ENCODE measurements around the gene RFX3.

The RFX3 gene

DNA sequence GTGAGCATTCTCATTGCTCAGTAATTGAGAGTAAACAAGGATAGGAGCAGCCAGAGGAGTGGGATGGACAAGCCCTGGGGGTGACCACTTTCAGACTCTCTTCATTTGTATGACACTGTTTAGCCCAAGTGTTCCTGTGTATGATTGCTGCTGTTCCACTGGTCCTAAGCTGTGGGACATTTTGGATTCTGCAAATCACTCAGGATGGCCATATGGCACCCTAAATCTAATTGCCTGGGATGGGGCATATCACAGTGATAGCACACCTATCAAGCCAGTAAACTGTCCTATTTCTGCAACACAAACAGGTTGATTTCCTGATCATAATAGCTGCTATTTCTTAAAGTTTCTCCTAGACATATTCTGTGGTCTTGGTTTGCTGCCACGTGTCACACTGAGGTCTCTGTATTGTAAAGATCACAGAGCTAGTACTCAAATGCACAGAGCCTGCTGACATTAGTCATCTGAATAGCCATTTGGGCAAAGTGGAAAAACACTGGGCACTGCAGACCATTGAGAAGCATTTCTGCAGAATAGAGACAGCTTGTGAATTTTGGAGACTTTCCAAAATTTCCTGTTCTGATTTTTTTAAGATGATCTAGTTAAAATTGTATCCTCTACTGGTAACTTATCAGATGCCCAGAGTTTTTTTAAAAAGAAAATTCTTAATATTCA is 320.2 kb downstream of the RFX3 start:
- DNase-seq (ENCODE audit: low read depth), result no peak

DNA sequence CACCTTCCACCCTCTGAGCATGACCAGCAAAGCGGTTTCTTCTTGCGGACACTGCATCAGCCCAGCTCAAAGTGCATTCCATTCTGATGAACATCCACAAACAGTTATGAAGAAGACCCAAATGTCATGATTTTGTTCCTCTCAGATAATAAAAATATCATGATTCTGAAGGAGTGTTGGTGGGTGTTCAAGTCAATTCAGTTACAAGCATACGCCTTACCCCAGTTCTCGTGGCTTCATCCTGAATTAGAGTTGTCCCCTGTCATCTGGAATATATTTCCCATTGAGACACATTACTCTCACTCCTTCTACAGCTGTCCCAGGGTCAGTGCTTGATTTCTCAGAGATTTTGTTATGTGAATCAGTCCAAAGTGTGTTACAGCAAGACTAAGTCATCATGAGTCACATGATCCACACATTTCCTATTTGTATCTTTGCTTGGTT is 325.4 kb downstream of the RFX3 start:
- no peak for DNase-seq (ENCODE audit: low read depth)

DNA sequence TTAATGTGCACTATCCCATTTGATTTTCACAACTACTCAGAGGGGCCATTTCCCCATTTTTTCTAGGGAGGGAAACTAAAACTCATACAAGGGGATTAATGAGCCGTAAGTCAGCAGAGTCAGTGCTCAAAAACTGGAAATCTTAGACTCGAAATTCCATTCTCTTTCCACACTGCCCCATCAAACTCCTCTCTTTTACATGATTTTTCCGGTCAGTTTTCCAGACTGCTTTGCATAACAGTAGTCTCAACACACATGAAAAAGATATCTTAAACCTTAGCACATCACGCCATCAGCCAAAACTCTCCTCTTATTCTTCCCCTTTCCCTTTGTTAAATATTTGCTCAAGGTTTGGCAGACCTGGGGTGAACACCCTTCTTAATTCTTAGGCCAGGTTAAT is 332.0 kb downstream of the RFX3 start:
- no peak for DNase-seq (ENCODE audit: low read depth)

DNA sequence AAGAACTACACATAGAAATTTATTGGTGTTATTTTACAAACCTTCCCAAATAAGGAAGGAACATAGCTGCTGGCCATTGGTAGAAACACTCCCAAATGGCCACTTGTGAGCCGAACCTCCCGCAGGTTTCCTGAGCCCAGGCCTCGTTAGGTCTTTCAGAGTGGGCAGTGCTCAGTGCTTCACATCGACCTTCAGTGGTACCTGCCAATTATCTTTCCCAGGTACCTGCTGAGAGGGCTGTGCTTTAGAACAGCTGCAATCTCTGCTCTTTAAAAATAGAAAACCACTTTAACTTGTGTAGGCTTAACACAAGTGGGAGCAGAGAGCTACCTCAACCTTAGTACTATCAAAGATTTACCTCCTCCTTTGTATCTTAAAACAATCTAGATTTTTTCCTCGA is 334.1 kb downstream of the RFX3 start:
- no peak for DNase-seq (ENCODE audit: low read depth)

DNA sequence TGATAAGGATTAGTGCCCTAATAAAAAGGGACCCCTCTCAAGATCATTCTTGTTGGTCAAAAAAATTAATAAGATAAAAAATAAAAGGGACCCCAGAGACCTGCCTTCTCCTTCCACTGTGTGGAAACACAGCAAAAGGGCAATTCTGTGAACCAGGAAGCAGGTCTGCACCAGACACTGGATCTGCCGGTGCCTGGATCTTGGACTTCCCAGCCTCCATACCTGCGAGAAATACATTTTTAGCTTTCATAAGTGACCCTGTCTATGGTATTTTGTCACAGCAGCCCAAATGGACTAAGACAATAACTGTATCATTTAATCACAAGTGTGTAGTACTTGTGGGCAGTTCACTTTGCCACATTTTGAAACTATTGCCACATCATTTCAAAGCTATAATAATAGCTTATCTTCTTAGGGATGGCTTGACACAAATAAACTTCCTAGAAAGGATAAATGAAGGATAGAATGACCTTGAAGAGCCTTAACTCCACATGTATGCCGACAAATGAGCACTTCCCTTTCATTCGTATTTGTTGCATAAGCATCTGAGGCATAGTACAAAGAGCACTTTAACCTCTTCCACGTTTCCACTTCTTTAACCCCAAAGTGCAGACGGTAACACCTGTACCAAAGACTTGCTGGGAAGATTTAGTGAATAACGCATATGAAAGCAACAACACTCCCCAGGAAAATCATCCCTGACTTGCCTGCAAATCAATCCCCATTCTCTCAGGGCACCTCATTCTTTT is 336.5 kb downstream of the RFX3 start:
- DNase-seq (ENCODE audit: low read depth), result no peak

DNA sequence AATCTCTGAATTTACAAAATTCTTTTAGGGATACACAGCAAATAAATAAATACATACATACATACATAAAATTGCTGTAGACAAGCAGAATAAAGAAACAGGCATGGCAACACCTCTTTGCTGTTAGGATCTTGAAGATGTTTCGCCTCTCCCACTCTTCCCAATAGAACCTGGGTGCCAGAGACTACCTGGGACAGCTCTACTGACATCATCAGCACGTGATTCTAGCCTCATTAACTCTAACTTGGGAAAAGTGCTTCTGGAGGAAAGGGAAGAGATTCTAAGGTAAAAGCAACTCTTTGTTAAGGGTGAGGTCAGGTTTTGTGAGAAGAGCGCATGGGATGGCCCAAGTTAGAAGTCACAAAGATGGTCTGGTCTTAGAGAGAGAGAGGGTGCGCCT is 339.1 kb downstream of the RFX3 start:
- DNase-seq (ENCODE audit: low read depth), result no peak

DNA sequence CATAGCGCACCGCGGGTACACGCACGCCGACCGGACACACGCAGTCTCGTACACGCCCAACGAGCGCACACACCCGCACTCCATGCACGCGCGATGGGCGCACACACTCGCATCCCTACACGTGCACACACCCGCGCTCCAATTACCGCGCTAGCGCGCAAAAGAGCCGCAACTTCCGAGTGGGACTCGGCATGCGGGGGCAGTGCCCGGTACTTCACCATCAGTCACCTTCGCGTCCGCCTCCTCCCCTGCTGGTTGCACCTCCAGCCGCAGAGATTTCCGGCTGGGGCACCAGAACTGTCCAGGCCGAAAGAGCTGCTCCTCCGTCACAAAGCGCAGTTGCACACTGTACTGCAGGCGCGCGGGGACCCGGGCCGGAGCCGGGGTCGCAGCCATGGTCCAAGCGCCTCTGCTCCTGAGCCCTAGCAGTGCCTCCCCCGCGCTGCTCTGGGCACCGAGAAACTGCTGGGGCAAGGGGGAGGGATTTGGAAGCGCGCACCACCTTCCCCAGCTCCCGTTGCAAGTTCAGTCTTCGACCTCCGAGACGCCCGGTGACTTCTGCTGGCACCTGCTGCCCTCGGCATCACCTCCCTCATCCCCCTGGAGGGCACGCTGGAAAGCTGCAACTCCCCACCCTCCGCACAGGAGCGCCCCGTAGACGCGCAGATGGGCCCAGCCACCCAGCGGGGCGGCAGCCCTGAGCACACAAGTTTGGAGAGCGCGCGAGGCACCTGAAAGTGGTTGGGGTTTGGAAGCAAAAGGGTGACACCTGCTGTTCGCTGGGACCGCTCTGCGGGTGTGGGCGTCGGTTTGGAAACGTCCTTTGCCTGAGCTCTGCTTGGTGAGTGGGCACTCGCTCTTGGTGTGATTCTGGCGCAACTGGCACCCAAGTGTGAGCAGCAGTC is 344.5 kb downstream of the RFX3 start:
- DNase-seq (ENCODE audit: low read depth), result no peak

DNA sequence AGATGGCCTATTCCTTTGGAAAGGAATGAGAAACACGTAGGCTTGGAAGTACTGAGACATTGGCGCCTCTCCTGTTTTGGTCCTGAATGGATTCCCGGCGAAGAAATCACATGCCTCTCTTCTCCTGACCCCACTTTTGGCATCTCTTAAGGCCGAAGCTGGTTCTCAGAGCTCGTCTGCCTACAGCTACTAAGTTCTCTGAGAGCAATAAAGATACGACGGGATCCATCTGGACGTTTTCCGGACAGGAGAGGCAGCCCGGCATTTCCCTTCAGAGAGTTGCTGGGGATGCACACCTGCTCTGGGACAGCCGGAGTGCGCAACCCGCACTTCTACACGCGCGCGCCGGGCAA is 345.1 kb downstream of the RFX3 start:
- DNase-seq (ENCODE audit: low read depth), result no peak

DNA sequence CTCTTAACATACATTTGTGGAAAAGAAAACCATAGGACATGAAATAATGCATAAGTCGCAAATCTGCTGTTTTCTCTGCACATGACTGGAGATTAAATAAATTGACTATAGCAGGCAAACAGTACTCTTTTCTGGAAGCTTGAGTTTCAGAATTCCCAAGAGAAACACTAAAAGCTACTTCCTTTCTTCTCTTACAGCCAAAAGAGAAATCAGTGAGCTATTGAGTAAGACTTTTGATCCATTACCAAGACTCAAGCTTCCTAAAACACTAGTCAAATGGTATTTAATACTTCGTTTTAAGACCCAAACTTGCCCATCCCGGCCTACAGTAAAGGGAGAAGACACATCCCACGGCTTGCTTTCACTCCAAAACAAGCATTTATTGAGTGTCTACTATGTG is 346.1 kb downstream of the RFX3 start:
- DNase-seq (ENCODE audit: low read depth), result no peak

DNA sequence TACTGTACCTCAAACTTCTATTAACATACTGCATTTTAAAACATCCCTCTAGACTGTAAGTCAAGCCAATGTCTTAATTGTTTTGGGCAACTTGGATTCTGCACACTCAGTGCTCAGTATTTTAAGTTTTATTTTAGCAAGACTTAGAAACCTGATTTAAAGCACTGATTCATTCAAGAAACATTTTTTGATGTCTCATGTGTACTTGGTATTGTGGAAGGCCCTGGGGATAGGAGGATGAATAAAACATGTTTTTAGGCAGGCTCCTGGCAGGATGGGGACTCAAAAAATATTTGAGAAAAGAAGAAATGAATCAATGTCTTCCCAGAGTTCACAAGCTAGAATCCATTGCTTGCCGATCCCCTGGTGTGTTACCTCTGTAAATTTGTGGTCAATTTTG is 347.9 kb downstream of the RFX3 start:
- DNase-seq (ENCODE audit: low read depth), result no peak

DNA sequence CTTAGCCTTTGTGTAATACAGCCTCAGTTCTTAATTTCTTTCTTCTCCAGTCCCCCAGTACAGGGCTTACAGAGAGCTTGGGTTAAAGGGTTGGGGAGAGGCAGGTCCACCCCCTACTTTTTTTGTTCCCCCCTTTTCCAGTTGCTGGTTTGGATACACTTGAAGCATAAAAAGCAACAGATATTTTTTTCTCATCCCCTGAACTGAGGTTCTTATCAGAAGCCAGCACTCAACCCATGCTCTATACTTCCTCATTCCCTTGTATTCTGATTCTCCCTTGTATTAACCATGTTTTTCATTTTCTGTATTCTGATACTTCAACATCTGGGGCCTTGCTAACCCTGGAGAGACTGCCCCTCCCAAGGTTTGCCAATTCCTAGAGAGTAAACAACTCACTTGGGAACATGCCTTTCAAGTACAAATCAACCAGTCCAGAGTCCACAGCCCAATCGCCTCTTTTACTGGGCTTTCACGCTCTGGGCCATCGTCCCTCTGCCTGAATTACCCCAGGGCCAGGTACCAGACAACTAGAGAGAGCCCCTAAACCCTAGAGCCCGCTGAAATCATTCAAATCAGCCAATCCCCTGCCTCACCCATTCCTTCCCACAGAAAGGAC is 348.5 kb downstream of the RFX3 start:
- DNase-seq (ENCODE audit: low read depth), result no peak

DNA sequence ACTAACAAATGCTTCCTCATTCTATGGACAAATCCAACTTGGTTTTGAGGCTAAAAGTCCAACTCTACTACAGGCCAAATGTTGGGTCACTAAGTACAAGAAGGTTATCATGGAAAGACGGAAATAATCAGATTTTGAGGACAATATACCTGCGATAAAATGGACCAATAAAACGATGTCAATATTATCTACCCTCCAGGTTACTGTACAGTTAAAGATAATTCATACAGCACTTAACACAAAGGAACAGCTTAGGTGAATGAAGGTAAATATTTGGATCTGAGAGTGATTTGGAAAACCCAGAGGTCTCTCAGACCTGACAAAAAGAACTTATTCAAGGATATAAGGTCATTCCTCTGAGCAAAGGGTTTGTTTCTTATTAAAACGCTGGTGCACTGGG is 352.4 kb downstream of the RFX3 start:
- no peak for DNase-seq (ENCODE audit: low read depth)

DNA sequence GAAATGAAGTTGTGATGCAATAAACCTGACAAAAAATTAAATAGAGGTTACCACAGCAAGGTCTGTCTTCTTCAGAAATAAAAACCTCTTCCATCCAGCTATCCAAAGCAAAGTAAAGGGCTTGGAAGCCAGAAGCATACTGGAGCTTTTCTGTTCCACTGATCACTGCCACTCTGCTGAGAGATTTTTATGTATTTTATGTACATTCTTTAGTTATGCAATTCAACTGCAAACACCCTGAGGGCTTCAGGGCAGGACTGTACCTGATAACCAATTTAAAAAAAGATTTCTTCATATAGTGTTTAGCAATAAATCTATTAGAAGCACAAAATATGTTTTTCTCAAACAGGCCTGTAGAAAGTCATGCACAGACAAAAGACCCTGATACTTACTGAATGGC is 355.0 kb downstream of the RFX3 start:
- no peak for DNase-seq (ENCODE audit: low read depth)
